ENCODE measurements around the gene TBC1D24. TPM values are rescaled to one million over a fixed set of nuclear protein-coding genes. Genes with fewer than 3 reads are reported as not detected.
A peak's percentile ranks its signal among the peaks of the same experiment; 100 is the strongest.

Gene TBC1D24
- total and polyA plus RNA-seq, 2 donors (not counting 1 experiment from before 2014, with no cell fraction given): 6.3 to 10.9 TPM

GRCh38 chr16:2497116-2497630 lies 22.2 kb downstream of the TBC1D24 start:
- Histone ChIP-seq H3K4me2 (ENCODE audit: extremely low read depth, insufficient read depth, low read length) (peak overlapping the region; percentile 4), H3K27me3 (ENCODE audit: control insufficient read depth, insufficient read depth, low read length) (no peaks in the 10 kb centered on the region), H3K4me3 (replicated peaks in 1 of 4; ENCODE audit: control extremely low read depth in 1 of 4, insufficient read depth in 1 of 4, low read depth in 3 of 4, low read length in 4 of 4) (no peak overlapping the region), H3K9ac (ENCODE audit: insufficient read depth, low read length) (no peak overlapping the region), H3K36me3 (ENCODE audit: control insufficient read depth, insufficient read depth, low read length) (peaks cover 12% of the 10 kb centered on the region), H3K27ac (ENCODE audit: insufficient read depth, low read length) (no peak overlapping the region), H3K79me2 (ENCODE audit: control insufficient read depth, insufficient read depth, low read length) (no peaks in the 10 kb centered on the region), H4K20me1 (ENCODE audit: control insufficient read depth, extremely low read depth, insufficient read depth, low read length) (no peaks in the 10 kb centered on the region), H3K9me3 (ENCODE audit: control insufficient read depth, insufficient read depth, low read depth, low read length) (no peaks in the 10 kb centered on the region), H3K4me1 (ENCODE audit: control insufficient read depth, extremely low read depth, insufficient read depth, low read length) (peaks cover 6% of the 10 kb centered on the region), H2AFZ (ENCODE audit: low read length) (no peak overlapping the region)
- peak in 1 of 2 donors; percentile 36 for DNase-seq (ENCODE audit: low read depth in 2 of 2)
- TF ChIP-seq CTCF (conservative IDR thresholded peaks at IDR 0.05 in 1 of 2, IDR thresholded peaks at IDR 0.05 in 1 of 2; ENCODE audit: low read depth in 1 of 2, low read length in 2 of 2) (no peak), EZH2 (IDR thresholded peaks at IDR 0.05; ENCODE audit: low read length, missing control alignments) (no peak)

- Histone ChIP-seq H3K36me3 (ENCODE audit: control insufficient read depth, insufficient read depth, low read length) (peaks cover 12% of the 10 kb centered on the region), H3K27me3 (ENCODE audit: control insufficient read depth, insufficient read depth, low read length) (no peaks in the 10 kb centered on the region), H3K79me2 (ENCODE audit: control insufficient read depth, insufficient read depth, low read length) (no peaks in the 10 kb centered on the region), H3K9ac (ENCODE audit: insufficient read depth, low read length) (no peak overlapping the region), H3K4me3 (replicated peaks in 1 of 4; ENCODE audit: control extremely low read depth in 1 of 4, insufficient read depth in 1 of 4, low read depth in 3 of 4, low read length in 4 of 4) (no peak overlapping the region), H3K4me1 (ENCODE audit: control insufficient read depth, extremely low read depth, insufficient read depth, low read length) (peaks cover 6% of the 10 kb centered on the region), H3K9me3 (ENCODE audit: control insufficient read depth, insufficient read depth, low read depth, low read length) (no peaks in the 10 kb centered on the region), H3K27ac (ENCODE audit: insufficient read depth, low read length) (no peak overlapping the region), H4K20me1 (ENCODE audit: control insufficient read depth, extremely low read depth, insufficient read depth, low read length) (no peaks in the 10 kb centered on the region), H3K4me2 (ENCODE audit: extremely low read depth, insufficient read depth, low read length) (peak overlapping the region; percentile 4), H2AFZ (ENCODE audit: low read length) (no peak overlapping the region)
- TF ChIP-seq EZH2 (IDR thresholded peaks at IDR 0.05; ENCODE audit: low read length, missing control alignments): no peak
- TF ChIP-seq CTCF (conservative IDR thresholded peaks at IDR 0.05 in 1 of 2, IDR thresholded peaks at IDR 0.05 in 1 of 2; ENCODE audit: low read depth in 1 of 2, low read length in 2 of 2): no peak
- DNase-seq (ENCODE audit: low read depth in 2 of 2): no peak
Observed at GRCh38 chr16:2497695-2498484, 23.0 kb downstream of the TBC1D24 start.

GRCh38 chr16:2498531-2499253 lies 23.8 kb downstream of the TBC1D24 start:
- Histone ChIP-seq H4K20me1 (ENCODE audit: control insufficient read depth, extremely low read depth, insufficient read depth, low read length) (no peaks in the 10 kb centered on the region), H3K9ac (ENCODE audit: insufficient read depth, low read length) (no peak overlapping the region), H3K27me3 (ENCODE audit: control insufficient read depth, insufficient read depth, low read length) (no peaks in the 10 kb centered on the region), H3K27ac (ENCODE audit: insufficient read depth, low read length) (no peak overlapping the region), H3K4me1 (ENCODE audit: control insufficient read depth, extremely low read depth, insufficient read depth, low read length) (peaks cover 6% of the 10 kb centered on the region), H3K4me2 (ENCODE audit: extremely low read depth, insufficient read depth, low read length) (no peak overlapping the region), H2AFZ (ENCODE audit: low read length) (no peak overlapping the region), H3K36me3 (ENCODE audit: control insufficient read depth, insufficient read depth, low read length) (peaks cover 12% of the 10 kb centered on the region), H3K79me2 (ENCODE audit: control insufficient read depth, insufficient read depth, low read length) (no peaks in the 10 kb centered on the region), H3K9me3 (ENCODE audit: control insufficient read depth, insufficient read depth, low read depth, low read length) (no peaks in the 10 kb centered on the region), H3K4me3 (replicated peaks in 1 of 4; ENCODE audit: control extremely low read depth in 1 of 4, insufficient read depth in 1 of 4, low read depth in 3 of 4, low read length in 4 of 4) (no peak overlapping the region)
- DNase-seq (ENCODE audit: low read depth in 2 of 2): no peak
- TF ChIP-seq EZH2 (IDR thresholded peaks at IDR 0.05; ENCODE audit: low read length, missing control alignments) (no peak), CTCF (conservative IDR thresholded peaks at IDR 0.05 in 1 of 2, IDR thresholded peaks at IDR 0.05 in 1 of 2; ENCODE audit: low read depth in 1 of 2, low read length in 2 of 2) (no peak)
